SK-N-SH (cell line): ENCODE data around the gene SYT17. TPM values are rescaled to one million over a fixed set of nuclear protein-coding genes. Genes with fewer than 3 reads are reported as not detected.

Experiments used
- CTCF ChIA-PET: fragments of 300-600, 350-600 bp; formaldehyde crosslinking; extraction: SDS; loops from one replicate; lab custom pipeline; 2021; lab: Yijun Ruan, JAX
- POLR2A ChIA-PET: fragments of 350-600 bp; sonication (Branson Sonifier 250); formaldehyde crosslinking; extraction: SDS; loops from one replicate; lab custom pipeline; 2020; ENCODE audit warnings: antibody characterized with exemption, inconsistent platforms; lab: Yijun Ruan, JAX
- DNase-seq: peaks from one replicate; pipeline ENCODE4 v3.0.0; 2012
- H2AFZ ChIP-seq: fragments of 200-600 bp; sonication (generic); 2 replicates; pipeline ENCODE4 v1.8.1; 2016; ENCODE audit warnings: antibody characterized with exemption, mild to moderate bottlenecking, low read depth
- H3F3A ChIP-seq: fragments of 200-600 bp; sonication (generic); replicated peaks from 2 replicates; pipeline ENCODE3; 2016; ENCODE audit warnings: antibody characterized with exemption, mild to moderate bottlenecking; ENCODE audit not compliant: insufficient read depth
- H3K27ac ChIP-seq, 2 experiments: fragments of 200-500 bp in 1 of 2; fragments of 200-600 bp in 1 of 2; sonication (Bioruptor generic) in 1 of 2; sonication (generic), shearing (Covaris generic) in 1 of 2; 2 replicates each; pipeline versions ENCODE4 v1.5.1 to v1.6.1; 2014 to 2016; ENCODE audit warnings: low read depth in 2 of 2, inconsistent platforms in 1 of 2, low read length in 1 of 2, mild to moderate bottlenecking in 1 of 2, mixed read lengths in 1 of 2
- H3K27me3 ChIP-seq: fragments of 200-600 bp; sonication (generic), shearing (Covaris generic); 2 replicates; pipeline ENCODE4 v1.6.1; 2016; ENCODE audit warnings: mixed run types; ENCODE audit not compliant: insufficient read depth
- H3K36me3 ChIP-seq, 2 experiments: fragments of 200-500 bp in 1 of 2; fragments of 200-600 bp in 1 of 2; sonication (Bioruptor generic) in 1 of 2; sonication (generic) in 1 of 2; replicated peaks in 1 of 2; 2 replicates each; pipeline versions ENCODE3 to v1.5.1; 2014 to 2016; ENCODE audit warnings: low read length in 1 of 2, mild to moderate bottlenecking in 1 of 2; ENCODE audit not compliant: insufficient read depth in 2 of 2, control insufficient read depth in 1 of 2
- H3K4me1 ChIP-seq, 2 experiments: fragments of 200-500 bp in 1 of 2; fragments of 200-600 bp in 1 of 2; sonication (Bioruptor generic) in 1 of 2; sonication (generic), shearing (Covaris generic) in 1 of 2; 2 replicates each; pipeline versions ENCODE4 v1.5.1 to v1.6.1; 2014 to 2016; ENCODE audit warnings: low read depth in 1 of 2, low read length in 1 of 2, mixed run types in 1 of 2; ENCODE audit not compliant: insufficient read depth in 2 of 2, control insufficient read depth in 1 of 2
- H3K4me2 ChIP-seq: fragments of 200-600 bp; sonication (generic), shearing (Covaris generic); 2 replicates; pipeline ENCODE4 v1.6.1; 2017; ENCODE audit warnings: mixed run types
- H3K4me3 ChIP-seq, 2 experiments: fragments of 200-500 bp in 1 of 2; fragments of 200-600 bp in 1 of 2; sonication (Bioruptor generic) in 1 of 2; sonication (generic), shearing (Covaris generic) in 1 of 2; 2 replicates each; pipeline versions ENCODE4 v1.5.1 to v1.8.1; 2014 to 2016; ENCODE audit warnings: low read depth in 2 of 2, inconsistent platforms in 1 of 2, low read length in 1 of 2, mild to moderate bottlenecking in 1 of 2, mixed read lengths in 1 of 2, moderate library complexity in 1 of 2
- H3K79me2 ChIP-seq: fragments of 200-600 bp; sonication (generic); 2 replicates; pipeline ENCODE4 v1.8.1; 2017; ENCODE audit warnings: mild to moderate bottlenecking; ENCODE audit not compliant: insufficient read depth
- H3K9ac ChIP-seq: fragments of 200-600 bp; sonication (generic); 2 replicates; pipeline ENCODE4 v1.6.1; 2017; ENCODE audit warnings: mixed run types
- H3K9me2 ChIP-seq: fragments of 200-600 bp; sonication (generic); 2 replicates; pipeline ENCODE4 v1.6.1; 2017; ENCODE audit warnings: mixed run types
- H3K9me3 ChIP-seq: fragments of 200-600 bp; sonication (generic); 2 replicates; pipeline ENCODE4 v1.6.1; 2017; ENCODE audit warnings: mixed run types, mild to moderate bottlenecking, moderate library complexity
- H4K20me1 ChIP-seq: fragments of 200-600 bp; sonication (generic); 2 replicates; pipeline ENCODE4 v1.6.1; 2017; ENCODE audit warnings: mild to moderate bottlenecking, mixed run types; ENCODE audit not compliant: insufficient read depth
- ELF1 ChIP-seq: IDR thresholded peaks from 2 replicates; pipeline ENCODE4 v1.4.0; 2012
- EP300 ChIP-seq, 2 experiments: IDR thresholded peaks; 2 replicates each; pipeline versions ENCODE4 v1.4.0 to v1.6.1; 2012; ENCODE audit warnings: borderline replicate concordance in 1 of 2, low read depth in 1 of 2, low read length in 1 of 2
- EZH2phosphoT487 ChIP-seq: fragments of 200-600 bp; sonication (generic); IDR thresholded peaks from 2 replicates; pipeline ENCODE4 v1.6.1; 2017; ENCODE audit warnings: low read depth, mixed run types, mild to moderate bottlenecking, antibody characterized with exemption, moderate library complexity, borderline replicate concordance
- FOSL2 ChIP-seq: IDR thresholded peaks from 2 replicates; pipeline ENCODE4 v1.4.0; 2012; ENCODE audit warnings: low read depth, mild to moderate bottlenecking, moderate library complexity, borderline replicate concordance
- FOXJ3 ChIP-seq: sonication (generic); formaldehyde crosslinking; IDR thresholded peaks from 2 replicates; pipeline ENCODE4 v1.5.1; 2020; ENCODE audit warnings: mild to moderate bottlenecking, missing genetic modification reagents
- JUND ChIP-seq: IDR thresholded peaks from 2 replicates; pipeline ENCODE4 v1.4.0; 2012
- MEF2A ChIP-seq: IDR thresholded peaks from 2 replicates; pipeline ENCODE4 v1.4.0; 2012; ENCODE audit warnings: low read depth, borderline replicate concordance
- MXI1 ChIP-seq: IDR thresholded peaks from 2 replicates; pipeline ENCODE4 v1.6.1; 2012; ENCODE audit warnings: mild to moderate bottlenecking, low read depth, low read length, improper control_type of control experiment
- NRF1 ChIP-seq: IDR thresholded peaks from 2 replicates; pipeline ENCODE4 v1.6.1; 2012; ENCODE audit warnings: low read depth, mild to moderate bottlenecking, low read length
- RAD21 ChIP-seq: IDR thresholded peaks from 2 replicates; pipeline ENCODE4 v1.6.1; 2012; ENCODE audit warnings: mild to moderate bottlenecking, low read length
- RCOR1 ChIP-seq: fragments of 150-350 bp; IDR thresholded peaks from 2 replicates; pipeline ENCODE4 v1.6.1; 2017; ENCODE audit warnings: antibody characterized with exemption, low read length
- RFX5 ChIP-seq: IDR thresholded peaks from 2 replicates; pipeline ENCODE4 v1.6.1; 2012; ENCODE audit warnings: mild to moderate bottlenecking, improper control_type of control experiment, low read length
- RXRA ChIP-seq: IDR thresholded peaks from 2 replicates; pipeline ENCODE4 v1.4.0; 2012; ENCODE audit warnings: low read depth, mild to moderate bottlenecking, borderline replicate concordance
- SMC3 ChIP-seq: IDR thresholded peaks from 2 replicates; pipeline ENCODE4 v1.6.1; 2012; ENCODE audit warnings: low read depth, low read length, improper control_type of control experiment
- TAF1 ChIP-seq: IDR thresholded peaks from 2 replicates; pipeline ENCODE4 v1.6.1; 2012; ENCODE audit warnings: low read depth, mild to moderate bottlenecking, low read length, moderate library complexity, borderline replicate concordance
- TCF12 ChIP-seq: IDR thresholded peaks from 2 replicates; pipeline ENCODE4 v1.4.0; 2012
- TEAD4 ChIP-seq: IDR thresholded peaks from 2 replicates; pipeline ENCODE4 v1.4.0; 2012; ENCODE audit warnings: mild to moderate bottlenecking, borderline replicate concordance; ENCODE audit not compliant: insufficient read depth
- YY1 ChIP-seq: IDR thresholded peaks from 2 replicates; pipeline ENCODE4 v1.4.0; 2012; ENCODE audit warnings: low read depth, mild to moderate bottlenecking
- WGBS: methylation state at CpG from one replicate; pipeline ENCODE4 v1.1.6; 2017; ENCODE audit warnings: low lambda C conversion rate; 5-methylcytosine and 5-hydroxymethylcytosine counted together
- polyA plus RNA-seq, 3 experiments: library from polyadenylated mRNA; depleted of rRNA; stranded (reverse); fragments of >200 nt; gene quantifications; 2 replicates each; pipeline ENCODE4 v1.2.3, GENCODE V29; 2012
- TF ChIP-seq, protein P1 (sequence below): IDR thresholded peaks from 2 replicates; pipeline ENCODE4 v1.4.0; 2012; ENCODE audit warnings: low read depth, borderline replicate concordance
- TF ChIP-seq, protein P2 (sequence below): IDR thresholded peaks from 2 replicates; pipeline ENCODE4 v1.4.0; 2012; ENCODE audit warnings: low read depth, borderline replicate concordance
- TF ChIP-seq, protein P3 (sequence below): fragments of 150-350 bp; IDR thresholded peaks from 2 replicates; pipeline ENCODE4 v1.6.1; 2016; ENCODE audit warnings: mild to moderate bottlenecking, low read depth, low read length

SYT17 gene
- polyA plus RNA-seq, 1 of the 3 experiments (the other 2 are of a cell fraction): 0.21 TPM

DNA sequence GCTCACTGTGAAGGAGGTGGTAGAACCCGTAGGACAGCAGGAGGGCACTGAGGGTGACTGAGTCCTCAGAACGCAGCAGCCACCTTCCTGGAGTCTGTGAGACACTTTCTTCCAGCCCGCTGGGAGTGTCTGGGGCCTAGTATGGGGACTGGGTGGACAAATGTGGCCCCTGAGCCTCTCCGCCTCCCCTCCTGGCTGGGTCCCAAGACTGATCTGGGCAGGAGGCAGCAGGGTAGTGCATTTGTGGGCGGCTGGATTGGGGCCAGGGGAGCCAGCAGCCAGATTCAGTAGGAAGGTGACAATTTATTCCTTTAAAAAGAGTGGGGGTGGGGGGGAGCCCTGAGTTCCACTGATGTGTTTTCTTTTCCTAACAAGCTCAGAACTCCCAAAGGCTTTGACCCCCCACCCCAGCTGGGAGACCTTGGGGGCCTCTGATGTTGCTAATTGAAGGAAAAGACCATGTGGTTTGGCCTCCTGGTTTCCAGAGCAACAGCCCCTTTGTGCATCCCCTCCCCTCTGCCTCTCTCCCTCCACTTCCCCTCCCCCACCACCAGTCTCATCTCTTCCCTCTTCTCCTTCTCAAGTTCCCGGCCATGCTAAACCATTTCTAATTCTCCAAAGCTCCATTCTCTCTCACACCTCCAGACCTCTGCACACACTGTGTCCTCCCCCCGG is 121.9 kb downstream of the SYT17 start:
- Histone ChIP-seq H3K9me3 (no peaks in the 10 kb centered on the region), H3K36me3 (no peaks in the 10 kb centered on the region), H3K9ac (no peak overlapping the region), H3K4me1 (peaks cover 0 to 8% of the 10 kb centered on the region in 2 experiments; a peak in 1 of 4 replicates), H3K79me2 (no peaks in the 10 kb centered on the region), H3K9me2 (no peaks in the 10 kb centered on the region), H2AFZ (no peak overlapping the region), H3K4me3 (no peak overlapping the region), H4K20me1 (no peaks in the 10 kb centered on the region), H3K27ac (no peak overlapping the region), H3K4me2 (no peak overlapping the region), H3K27me3 (no peaks in the 10 kb centered on the region), H3F3A (no peaks in the 10 kb centered on the region)
- ChIA-PET CTCF (no interaction called here), POLR2A (no interaction called here)
- WGBS: 27% methylated on average over 4 of the region's 7 CpGs
- TF ChIP-seq, protein P1, sequence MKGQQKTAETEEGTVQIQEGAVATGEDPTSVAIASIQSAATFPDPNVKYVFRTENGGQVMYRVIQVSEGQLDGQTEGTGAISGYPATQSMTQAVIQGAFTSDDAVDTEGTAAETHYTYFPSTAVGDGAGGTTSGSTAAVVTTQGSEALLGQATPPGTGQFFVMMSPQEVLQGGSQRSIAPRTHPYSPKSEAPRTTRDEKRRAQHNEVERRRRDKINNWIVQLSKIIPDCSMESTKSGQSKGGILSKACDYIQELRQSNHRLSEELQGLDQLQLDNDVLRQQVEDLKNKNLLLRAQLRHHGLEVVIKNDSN: no peak
- TF ChIP-seq RAD21 (no peak), FOXJ3 (CRISPR knock-in tag) (no peak), EZH2phosphoT487 (no peak), NRF1 (no peak), RXRA (no peak), EP300 (IDR thresholded peaks at IDR 0.05; ENCODE audit: borderline replicate concordance in 1 of 2, low read depth in 1 of 2, low read length in 1 of 2) (no peak), YY1 (no peak), MXI1 (no peak), FOSL2 (no peak), ELF1 (no peak), RFX5 (no peak)
- TF ChIP-seq, protein P2, sequence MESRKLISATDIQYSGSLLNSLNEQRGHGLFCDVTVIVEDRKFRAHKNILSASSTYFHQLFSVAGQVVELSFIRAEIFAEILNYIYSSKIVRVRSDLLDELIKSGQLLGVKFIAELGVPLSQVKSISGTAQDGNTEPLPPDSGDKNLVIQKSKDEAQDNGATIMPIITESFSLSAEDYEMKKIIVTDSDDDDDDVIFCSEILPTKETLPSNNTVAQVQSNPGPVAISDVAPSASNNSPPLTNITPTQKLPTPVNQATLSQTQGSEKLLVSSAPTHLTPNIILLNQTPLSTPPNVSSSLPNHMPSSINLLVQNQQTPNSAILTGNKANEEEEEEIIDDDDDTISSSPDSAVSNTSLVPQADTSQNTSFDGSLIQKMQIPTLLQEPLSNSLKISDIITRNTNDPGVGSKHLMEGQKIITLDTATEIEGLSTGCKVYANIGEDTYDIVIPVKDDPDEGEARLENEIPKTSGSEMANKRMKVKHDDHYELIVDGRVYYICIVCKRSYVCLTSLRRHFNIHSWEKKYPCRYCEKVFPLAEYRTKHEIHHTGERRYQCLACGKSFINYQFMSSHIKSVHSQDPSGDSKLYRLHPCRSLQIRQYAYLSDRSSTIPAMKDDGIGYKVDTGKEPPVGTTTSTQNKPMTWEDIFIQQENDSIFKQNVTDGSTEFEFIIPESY: no peak
- DNase-seq: peak; percentile 16

DNA sequence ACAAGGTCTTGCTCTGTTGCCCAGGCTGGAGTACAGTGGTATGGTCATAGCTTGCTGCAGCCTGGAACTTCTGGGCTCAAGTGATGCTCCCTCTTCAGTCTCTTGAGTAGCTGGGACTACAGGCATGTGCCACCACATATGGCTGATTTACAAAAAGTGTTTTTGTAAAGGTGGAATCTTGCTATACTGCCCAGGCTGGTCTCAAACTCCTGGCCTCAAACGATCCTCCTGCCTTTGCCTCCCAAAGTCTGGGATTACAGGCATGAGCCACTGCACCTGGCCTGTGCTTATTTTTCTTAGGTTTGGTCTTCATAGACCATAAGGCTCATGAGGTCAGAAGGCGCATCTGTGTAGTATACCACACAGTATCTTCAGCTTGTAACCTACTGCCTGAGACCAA is 122.8 kb downstream of the SYT17 start:
- POLR2A ChIA-PET: no interaction called here
- Histone ChIP-seq H3K9ac (no peak overlapping the region), H3F3A (no peaks in the 10 kb centered on the region)

More for the DNA sequence above, 122.8 kb downstream of the SYT17 start:
- H3K36me3 ChIP-seq: no peaks in the 10 kb centered on the region
- H3K27ac ChIP-seq: no peak overlapping the region
- no peaks in the 10 kb centered on the region for H3K27me3 ChIP-seq
- H2AFZ ChIP-seq: no peak overlapping the region
- H4K20me1 ChIP-seq: no peaks in the 10 kb centered on the region
- no peaks in the 10 kb centered on the region for H3K79me2 ChIP-seq
- CTCF ChIA-PET: no interaction called here
- H3K4me3 ChIP-seq: no peak overlapping the region
- no peak for TF ChIP-seq ELF1
- no peak for TF ChIP-seq EZH2phosphoT487
- TF ChIP-seq RCOR1: no peak
- no peak for TF ChIP-seq TCF12
- TF ChIP-seq, protein P1: no peak
- TF ChIP-seq YY1: no peak
- TF ChIP-seq MEF2A: no peak
- no peak for TF ChIP-seq RAD21
- TF ChIP-seq TAF1: no peak
- no peak for TF ChIP-seq MXI1
- no peak for TF ChIP-seq RXRA
- no peak for TF ChIP-seq RFX5
- TF ChIP-seq, protein P3, sequence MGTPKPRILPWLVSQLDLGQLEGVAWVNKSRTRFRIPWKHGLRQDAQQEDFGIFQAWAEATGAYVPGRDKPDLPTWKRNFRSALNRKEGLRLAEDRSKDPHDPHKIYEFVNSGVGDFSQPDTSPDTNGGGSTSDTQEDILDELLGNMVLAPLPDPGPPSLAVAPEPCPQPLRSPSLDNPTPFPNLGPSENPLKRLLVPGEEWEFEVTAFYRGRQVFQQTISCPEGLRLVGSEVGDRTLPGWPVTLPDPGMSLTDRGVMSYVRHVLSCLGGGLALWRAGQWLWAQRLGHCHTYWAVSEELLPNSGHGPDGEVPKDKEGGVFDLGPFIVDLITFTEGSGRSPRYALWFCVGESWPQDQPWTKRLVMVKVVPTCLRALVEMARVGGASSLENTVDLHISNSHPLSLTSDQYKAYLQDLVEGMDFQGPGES: no peak
- no peak for TF ChIP-seq NRF1
- TF ChIP-seq SMC3: no peak
- TF ChIP-seq JUND: no peak
- no peak for TF ChIP-seq TEAD4
- TF ChIP-seq FOSL2: no peak
- WGBS: 33% methylated on average over 2 of the region's 2 CpGs
- no peaks in the 10 kb centered on the region for H3K9me3 ChIP-seq
- no peak for DNase-seq
- H3K4me2 ChIP-seq: no peak overlapping the region
- no peaks in the 10 kb centered on the region for H3K9me2 ChIP-seq
- H3K4me1 ChIP-seq: peaks cover 0 to 8% of the 10 kb centered on the region in 2 experiments; a peak in 1 of 4 replicates
